Parietal lobe (tissue), 2 donors: ENCODE measurements around the gene BTN1A1. TPM values are rescaled to one million over a fixed set of nuclear protein-coding genes. Genes with fewer than 3 reads are reported as not detected.

Source experiments
- small RNA-seq: library from RNA; depleted of rRNA; stranded (forward); fragments of <200 nt; gene quantifications from one replicate; pipeline ENCODE3, GENCODE V24; 2014; ENCODE audit warnings: low replicate concordance
- total RNA-seq: library from RNA; depleted of rRNA; stranded (reverse); fragments of >200 nt; gene quantifications from one replicate; pipeline ENCODE4 v1.2.3, GENCODE V29; 2014

Gene BTN1A1
- total RNA-seq: not detected

GRCh38 chr6:26500102-26500501 lies at the start of gene BTN1A1:
BTN1A1 (plus strand) TSS chr6:26500303; CDS start chr6:26501287, 984 bp downstream.

GRCh38 chr6:26457806-26458688 lies 42.1 kb upstream of the BTN1A1 start, which contains the start of gene BTN2A1:
BTN2A1 (plus strand) TSS chr6:26457955; CDS start chr6:26458637, 682 bp downstream.

GRCh38 chr6:26537846-26538571 lies 37.9 kb downstream of the BTN1A1 start, which contains the start of gene HMGN4:
HMGN4 (plus strand) TSS chr6:26538366; CDS start chr6:26545207, 6,841 bp downstream.

Small RNA genes within 50 kb of the gene (small RNA-seq; reads per million reads assigned to genes)
- gene RNU6-502P: not detected

Other genes starting within 250 kb of the BTN1A1 start
- gene BTN3A2, start 135.1 kb upstream of the BTN1A1 start, total RNA-seq: 7.2 TPM
- gene BTN2A2, start 117.2 kb upstream of the BTN1A1 start, total RNA-seq: 6.6 TPM
- 28.5 TPM for gene BTN3A1, start 98.0 kb upstream of the BTN1A1 start, total RNA-seq
- gene BTN3A3, start 59.8 kb upstream of the BTN1A1 start, total RNA-seq: 4.1 TPM
- gene BTN2A1, start 42.3 kb upstream of the BTN1A1 start, total RNA-seq: 13.8 TPM
- gene HMGN4, start 38.1 kb downstream of the BTN1A1 start, total RNA-seq: 56.0 TPM
- gene ABT1, start 96.7 kb downstream of the BTN1A1 start, total RNA-seq: 11.0 TPM
- gene ZNF322, start 159.4 kb downstream of the BTN1A1 start, total RNA-seq: 35.7 TPM